Spleen (tissue), 11 donors: ENCODE data around the gene COL2A1. TPM values are rescaled to one million over a fixed set of nuclear protein-coding genes. Genes with fewer than 3 reads are reported as not detected.

ENCODE experiments used
- DNase-seq: peaks from one replicate; pipeline ENCODE4 v3.0.0-alpha.2; 2020
- H3K27ac ChIP-seq, 8 donors: fragments of 200-600 bp; sonication (generic) in 7 of 8; 1 replicate in 4 of 8; 2 replicates in 4 of 8; pipeline versions ENCODE4 v1.5.0 to v1.8.0; 2016 to 2021; ENCODE audit warnings: inconsistent platforms in 4 of 8, mild to moderate bottlenecking in 4 of 8, moderate library complexity in 1 of 8
- H3K27me3 ChIP-seq, 7 donors: fragments of 200-600 bp; sonication (generic) in 6 of 7; replicated peaks in 1 of 7; 1 replicate in 4 of 7; 2 replicates in 3 of 7; pipeline versions ENCODE4 v1.5.0 to v1.8.0; 2016 to 2021; ENCODE audit warnings: inconsistent platforms in 3 of 7, mild to moderate bottlenecking in 1 of 7
- H3K36me3 ChIP-seq, 6 donors: fragments of 200-600 bp; sonication (generic) in 5 of 6; 1 replicate in 4 of 6; 2 replicates in 2 of 6; pipeline versions ENCODE4 v1.5.0 to v1.8.0; 2016 to 2021; ENCODE audit warnings: inconsistent platforms in 2 of 6
- H3K4me1 ChIP-seq, 6 donors: fragments of 200-600 bp; sonication (generic) in 5 of 6; 1 replicate in 3 of 6; 2 replicates in 3 of 6; pipeline versions ENCODE4 v1.5.0 to v1.8.0; 2016 to 2021; ENCODE audit warnings: inconsistent platforms in 3 of 6
- H3K4me3 ChIP-seq, 8 donors: fragments of 200-600 bp; sonication (generic) in 7 of 8; 1 replicate in 4 of 8; 2 replicates in 4 of 8; pipeline versions ENCODE4 v1.5.0 to v1.8.0; 2016 to 2021; ENCODE audit warnings: inconsistent platforms in 4 of 8, mild to moderate bottlenecking in 4 of 8, moderate library complexity in 2 of 8
- H3K9me3 ChIP-seq, 8 donors: fragments of 200-600 bp; sonication (generic) in 7 of 8; 1 replicate in 4 of 8; 2 replicates in 4 of 8; pipeline versions ENCODE4 v1.5.0 to v1.8.0; 2016 to 2021; ENCODE audit warnings: inconsistent platforms in 4 of 8
- CTCF ChIP-seq, 11 experiments: fragments of 200-600 bp in 7 of 11; fragments of 450-650 bp in 4 of 11; sonication (generic) in 4 of 11; IDR thresholded peaks in 8 of 11; conservative IDR thresholded peaks in 3 of 11; 1 replicate in 7 of 11; 2 replicates in 4 of 11; pipeline versions ENCODE4 v1.4.0 to v1.8.0; 2016 to 2021; ENCODE audit warnings: antibody characterized with exemption in 11 of 11, inconsistent platforms in 4 of 11, mild to moderate bottlenecking in 1 of 11
- POLR2A ChIP-seq, 3 donors: fragments of 450-650 bp; IDR thresholded peaks; one replicate each; pipeline ENCODE4 v1.5.1; 2017; ENCODE audit warnings: antibody characterized with exemption in 3 of 3, mild to moderate bottlenecking in 1 of 3
- POLR2AphosphoS5 ChIP-seq, 3 donors: sonication (generic); formaldehyde crosslinking; IDR thresholded peaks; one replicate each; pipeline ENCODE4 v1.5.1; 2017; ENCODE audit warnings: antibody characterized with exemption in 3 of 3
- WGBS, 5 donors: extraction: QIAGEN DNeasy Blood & Tissue Kit in 3 of 5; methylation state at CpG; one replicate each; pipeline versions ENCODE4 v1.1.5 to v1.1.7; 2013 to 2018; 5-methylcytosine and 5-hydroxymethylcytosine counted together
- intact Hi-C: fragments of 100-400 bp; cut with DNase I; formaldehyde crosslinking; loops from one replicate; pipeline ENCODE4 v1.15.0; 2023; ENCODE audit warnings: low total_unique reads
- polyA plus RNA-seq, 3 donors: library from polyadenylated mRNA; stranded (reverse); fragments of 200-250 nt; gene quantifications; one replicate each; pipeline ENCODE4 v1.2.1, GENCODE V29; 2013
- total RNA-seq, 7 donors: library from RNA; depleted of rRNA in 3 of 7; stranded (reverse); fragments of >200 nt in 3 of 7; fragmentation: NEBNext Ultra II Directional in 4 of 7; extraction: Animal tissue kit (Norgen Biotek cat#: 25700) in 4 of 7; gene quantifications; one replicate each; pipeline versions ENCODE4 v1.1.0 to v1.2.1, GENCODE V29; 2016 to 2021
- donor health status: healthy with polysubstance abuse.
- donor health status: DM: no; HTN: no; CAD: no; lungs with moderate emphysema.
- donor health status: DM: no; HTN: no; CAD: no.
- donor health status: Bipolar disorder and iron deficiency.
- donor health status: healthy.
- donor health status: DM: no; HTN: no; CAD: no.
- donor health status: DM: yes; HTN: yes; CAD: no.

The COL2A1 gene
- total and polyA plus RNA-seq, 10 donors, result 0.37 to 0.49 (median 0.47) TPM; not detected in 7

GRCh38 chr12:48030173-48030650 is 25.9 kb upstream of the COL2A1 start:
- intact Hi-C loops, result no loop called here
- Histone ChIP-seq H3K4me3 (no peak overlapping the region), H3K4me1 (no peaks in the 10 kb centered on the region), H3K27ac (no peak overlapping the region), H3K36me3 (no peaks in the 10 kb centered on the region), H3K27me3 (no peaks in the 10 kb centered on the region), H3K9me3 (no peaks in the 10 kb centered on the region)
- no peak for TF ChIP-seq POLR2AphosphoS5 (IDR thresholded peaks at IDR 0.05)
- no peak for TF ChIP-seq CTCF (IDR thresholded peaks at IDR 0.05 in 8 of 11, conservative IDR thresholded peaks at IDR 0.05 in 3 of 11)
- no peak for TF ChIP-seq POLR2A (IDR thresholded peaks at IDR 0.05)
- 71 to 77% (median 74%) methylated on average over 4 of the region's 4 CpGs for WGBS, 5 donors
- no peak for DNase-seq

GRCh38 chr12:48029491-48030172 is 25.4 kb upstream of the COL2A1 start:
- Histone ChIP-seq H3K4me3 (no peak overlapping the region), H3K4me1 (no peaks in the 10 kb centered on the region), H3K27ac (no peak overlapping the region), H3K36me3 (no peaks in the 10 kb centered on the region), H3K27me3 (no peaks in the 10 kb centered on the region), H3K9me3 (no peaks in the 10 kb centered on the region)
- DNase-seq, result no peak
- intact Hi-C loops, result no loop called here
- WGBS, 5 donors, result 51 to 75% (median 65%) methylated on average over 4 to 8 of the region's 8 CpGs
- TF ChIP-seq POLR2AphosphoS5 (IDR thresholded peaks at IDR 0.05), result no peak
- TF ChIP-seq POLR2A (IDR thresholded peaks at IDR 0.05), result no peak
- TF ChIP-seq CTCF (IDR thresholded peaks at IDR 0.05 in 8 of 11, conservative IDR thresholded peaks at IDR 0.05 in 3 of 11), result no peak

- intact Hi-C loops, result no loop called here
- 28 to 40% (median 36%) methylated on average over 5 of the region's 5 CpGs for WGBS, 5 donors
- no peak for TF ChIP-seq POLR2AphosphoS5 (IDR thresholded peaks at IDR 0.05)
- no peak for TF ChIP-seq POLR2A (IDR thresholded peaks at IDR 0.05)
- TF ChIP-seq CTCF (IDR thresholded peaks at IDR 0.05 in 8 of 11, conservative IDR thresholded peaks at IDR 0.05 in 3 of 11), result no peak
- no peaks in the 10 kb centered on the region for H3K36me3 ChIP-seq
- DNase-seq, result no peak
- H3K4me3 ChIP-seq, result no peak overlapping the region
- H3K9me3 ChIP-seq, result no peaks in the 10 kb centered on the region
- no peak overlapping the region for H3K27ac ChIP-seq
- H3K27me3 ChIP-seq, result no peaks in the 10 kb centered on the region
- H3K4me1 ChIP-seq, result no peaks in the 10 kb centered on the region
Observed at GRCh38 chr12:48028541-48029431, 24.5 kb upstream of the COL2A1 start.
